GM18907 (cell line): ENCODE data around the gene GIMD1.

Experiments used
- ATAC-seq: cut with Tn5 transposase; IDR thresholded peaks from one replicate; pipeline ENCODE4 v1.9.1; 2021; ENCODE audit warnings: mild to moderate bottlenecking, moderate library complexity; ENCODE audit not compliant: unreplicated experiment

The GIMD1 gene

GRCh38 chr4:106315968-106316772 lies 52.4 kb downstream of the GIMD1 start, which contains the start of the genes AIMP1 and TBCK:
AIMP1 (plus strand) TSS chr4:106316550; CDS start chr4:106325010, 8,460 bp downstream.
TBCK (minus strand) TSS chr4:106316209; CDS start chr4:106308960, 7,249 bp downstream.
- peak; percentile 93 for ATAC-seq

GRCh38 chr4:106315476-106315967 lies 53.1 kb downstream of the GIMD1 start:
- ATAC-seq: peak; percentile 33

GRCh38 chr4:106314960-106315359 lies 53.6 kb downstream of the GIMD1 start:
- ATAC-seq: no peak

GRCh38 chr4:106312997-106313522 lies 55.5 kb downstream of the GIMD1 start:
- ATAC-seq: no peak

GRCh38 chr4:106312377-106312776 lies 56.2 kb downstream of the GIMD1 start:
- ATAC-seq: no peak
